ENCODE data around the gene PDZD7.

PDZD7 gene

GRCh38 chr10:101060951-101061623 lies 30.2 kb upstream of the PDZD7 start:
- H3K9ac ChIP-seq (ENCODE audit: low read length) = peak overlapping the region; percentile 95
- H3K4me3 ChIP-seq (ENCODE audit: low read depth, low read length) = peak overlapping the region; percentile 85
- no peaks in the 10 kb centered on the region for H3K36me3 ChIP-seq (ENCODE audit: control insufficient read depth, insufficient read depth, low read length)
- peaks cover 48% of the 10 kb centered on the region for H3K27me3 ChIP-seq (ENCODE audit: control insufficient read depth, insufficient read depth, low read length)
- H3K4me1 ChIP-seq (ENCODE audit: control insufficient read depth, insufficient read depth, low read length) = peaks cover 31% of the 10 kb centered on the region
- peak overlapping the region; percentile 95 for H3K27ac ChIP-seq (ENCODE audit: low read depth, low read length)
- H3K9me3 ChIP-seq (ENCODE audit: control insufficient read depth, insufficient read depth, low read depth, low read length) = no peaks in the 10 kb centered on the region

- no peaks in the 10 kb centered on the region for H3K9me3 ChIP-seq (ENCODE audit: control insufficient read depth, insufficient read depth, low read depth, low read length)
- peaks cover 40% of the 10 kb centered on the region for H3K27me3 ChIP-seq (ENCODE audit: control insufficient read depth, insufficient read depth, low read length)
- H3K36me3 ChIP-seq (ENCODE audit: control insufficient read depth, insufficient read depth, low read length) = peaks cover 3% of the 10 kb centered on the region; the same call in 1 of the 2 replicates
- peaks cover 24% of the 10 kb centered on the region for H3K4me1 ChIP-seq (ENCODE audit: control insufficient read depth, insufficient read depth, low read length)
- peak overlapping the region; percentile 95 for H3K27ac ChIP-seq (ENCODE audit: low read depth, low read length)
- H3K9ac ChIP-seq (ENCODE audit: low read length) = peak overlapping the region; percentile 95
- H3K4me3 ChIP-seq (ENCODE audit: low read depth, low read length) = peak overlapping the region; percentile 85
These were observed 29.4 kb upstream of the PDZD7 start for GRCh38 chr10:101060036-101060950.

- H3K4me1 ChIP-seq (ENCODE audit: control insufficient read depth, insufficient read depth, low read length) = peaks cover 6% of the 10 kb centered on the region; the same call in 1 of the 2 replicates
- H3K36me3 ChIP-seq (ENCODE audit: control insufficient read depth, insufficient read depth, low read length) = peaks cover 7% of the 10 kb centered on the region; the same call in 1 of the 2 replicates
- no peak overlapping the region for H3K27ac ChIP-seq (ENCODE audit: low read depth, low read length)
- H3K4me3 ChIP-seq (ENCODE audit: low read depth, low read length) = no peak overlapping the region
- H3K9me3 ChIP-seq (ENCODE audit: control insufficient read depth, insufficient read depth, low read depth, low read length) = no peaks in the 10 kb centered on the region
- peaks cover 11% of the 10 kb centered on the region for H3K27me3 ChIP-seq (ENCODE audit: control insufficient read depth, insufficient read depth, low read length)
- H3K9ac ChIP-seq (ENCODE audit: low read length) = no peak overlapping the region
These were observed 25.6 kb upstream of the PDZD7 start for GRCh38 chr10:101056365-101057151.

- no peaks in the 10 kb centered on the region for H3K9me3 ChIP-seq (ENCODE audit: control insufficient read depth, insufficient read depth, low read depth, low read length)
- H3K27ac ChIP-seq (ENCODE audit: low read depth, low read length) = no peak overlapping the region
- peaks cover 13% of the 10 kb centered on the region for H3K4me1 ChIP-seq (ENCODE audit: control insufficient read depth, insufficient read depth, low read length)
- peaks cover 19% of the 10 kb centered on the region for H3K27me3 ChIP-seq (ENCODE audit: control insufficient read depth, insufficient read depth, low read length)
- H3K4me3 ChIP-seq (ENCODE audit: low read depth, low read length) = no peak overlapping the region
- H3K9ac ChIP-seq (ENCODE audit: low read length) = no peak overlapping the region
- H3K36me3 ChIP-seq (ENCODE audit: control insufficient read depth, insufficient read depth, low read length) = peaks cover 7% of the 10 kb centered on the region; the same call in 1 of the 2 replicates
These were observed 24.5 kb upstream of the PDZD7 start for GRCh38 chr10:101055411-101055810.

- peaks cover 14% of the 10 kb centered on the region for H3K4me1 ChIP-seq (ENCODE audit: control insufficient read depth, insufficient read depth, low read length)
- H3K27me3 ChIP-seq (ENCODE audit: control insufficient read depth, insufficient read depth, low read length) = peaks cover 25% of the 10 kb centered on the region
- peaks cover 7% of the 10 kb centered on the region; the same call in 1 of the 2 replicates for H3K36me3 ChIP-seq (ENCODE audit: control insufficient read depth, insufficient read depth, low read length)
- no peak overlapping the region for H3K27ac ChIP-seq (ENCODE audit: low read depth, low read length)
- no peaks in the 10 kb centered on the region for H3K9me3 ChIP-seq (ENCODE audit: control insufficient read depth, insufficient read depth, low read depth, low read length)
- H3K9ac ChIP-seq (ENCODE audit: low read length) = no peak overlapping the region
- H3K4me3 ChIP-seq (ENCODE audit: low read depth, low read length) = no peak overlapping the region
These were observed 23.9 kb upstream of the PDZD7 start for GRCh38 chr10:101054876-101055275.

- Histone ChIP-seq H3K27me3 (ENCODE audit: control insufficient read depth, insufficient read depth, low read length) (peaks cover 30% of the 10 kb centered on the region), H3K9me3 (ENCODE audit: control insufficient read depth, insufficient read depth, low read depth, low read length) (no peaks in the 10 kb centered on the region), H3K27ac (ENCODE audit: low read depth, low read length) (no peak overlapping the region), H3K9ac (ENCODE audit: low read length) (no peak overlapping the region), H3K36me3 (ENCODE audit: control insufficient read depth, insufficient read depth, low read length) (peaks cover 7% of the 10 kb centered on the region; the same call in 1 of the 2 replicates), H3K4me1 (ENCODE audit: control insufficient read depth, insufficient read depth, low read length) (peaks cover 8% of the 10 kb centered on the region), H3K4me3 (ENCODE audit: low read depth, low read length) (no peak overlapping the region)
These were observed 23.4 kb upstream of the PDZD7 start for GRCh38 chr10:101054351-101054750.

- Histone ChIP-seq H3K9me3 (ENCODE audit: control insufficient read depth, insufficient read depth, low read depth, low read length) (no peaks in the 10 kb centered on the region), H3K4me1 (ENCODE audit: control insufficient read depth, insufficient read depth, low read length) (peaks cover 16% of the 10 kb centered on the region), H3K27me3 (ENCODE audit: control insufficient read depth, insufficient read depth, low read length) (peaks cover 38% of the 10 kb centered on the region), H3K9ac (ENCODE audit: low read length) (no peak overlapping the region), H3K27ac (ENCODE audit: low read depth, low read length) (no peak overlapping the region), H3K36me3 (ENCODE audit: control insufficient read depth, insufficient read depth, low read length) (peaks cover 7% of the 10 kb centered on the region; the same call in 1 of the 2 replicates), H3K4me3 (ENCODE audit: low read depth, low read length) (no peak overlapping the region)
These were observed 22.6 kb upstream of the PDZD7 start for GRCh38 chr10:101053516-101053915.

- no peak overlapping the region for H3K9ac ChIP-seq (ENCODE audit: low read length)
- no peaks in the 10 kb centered on the region for H3K9me3 ChIP-seq (ENCODE audit: control insufficient read depth, insufficient read depth, low read depth, low read length)
- H3K27ac ChIP-seq (ENCODE audit: low read depth, low read length) = no peak overlapping the region
- peaks cover 51% of the 10 kb centered on the region for H3K27me3 ChIP-seq (ENCODE audit: control insufficient read depth, insufficient read depth, low read length)
- H3K36me3 ChIP-seq (ENCODE audit: control insufficient read depth, insufficient read depth, low read length) = peaks cover 7% of the 10 kb centered on the region; the same call in 1 of the 2 replicates
- H3K4me3 ChIP-seq (ENCODE audit: low read depth, low read length) = no peak overlapping the region
- H3K4me1 ChIP-seq (ENCODE audit: control insufficient read depth, insufficient read depth, low read length) = peaks cover 23% of the 10 kb centered on the region
These were observed 21.4 kb upstream of the PDZD7 start for GRCh38 chr10:101052285-101052684.

- Histone ChIP-seq H3K27ac (ENCODE audit: low read depth, low read length) (no peak overlapping the region), H3K4me1 (ENCODE audit: control insufficient read depth, insufficient read depth, low read length) (peaks cover 34% of the 10 kb centered on the region), H3K9ac (ENCODE audit: low read length) (no peak overlapping the region), H3K27me3 (ENCODE audit: control insufficient read depth, insufficient read depth, low read length) (peaks cover 69% of the 10 kb centered on the region), H3K36me3 (ENCODE audit: control insufficient read depth, insufficient read depth, low read length) (peaks cover 6% of the 10 kb centered on the region; the same call in 1 of the 2 replicates), H3K4me3 (ENCODE audit: low read depth, low read length) (peak overlapping the region; percentile 47), H3K9me3 (ENCODE audit: control insufficient read depth, insufficient read depth, low read depth, low read length) (no peaks in the 10 kb centered on the region)
These were observed 19.5 kb upstream of the PDZD7 start for GRCh38 chr10:101050208-101051069.

All from HUES6 (cell line).